Fibroblast of skin of abdomen (primary cell): ENCODE measurements around the gene GABRQ.
"Not testable (repeated sequence)": the region's sequence is repeated elsewhere in the genome, so short reads cannot be mapped to it uniquely, and the experiment has no call there.

Experiments used
- DNase-seq: peaks from one replicate; pipeline ENCODE4 v3.0.0-alpha.2; 2013

Gene GABRQ

DNA sequence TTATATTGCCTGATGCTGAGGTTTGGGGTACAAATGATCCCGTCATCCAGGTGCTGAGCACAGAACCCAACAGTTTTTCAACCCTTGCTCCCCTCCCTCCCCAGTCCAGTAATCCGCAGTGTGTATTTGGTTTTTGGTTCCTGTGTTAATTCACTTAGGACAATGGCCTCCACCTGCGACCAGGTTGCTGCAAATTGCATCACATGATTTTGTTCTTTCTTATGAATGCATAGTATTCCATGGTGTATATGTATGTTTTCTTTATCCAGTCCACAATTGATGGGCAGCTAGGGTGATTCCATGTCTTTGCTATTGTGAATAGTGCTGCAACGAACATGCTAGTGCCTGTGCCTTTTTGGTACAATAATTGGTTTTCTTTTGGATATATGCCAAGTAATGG, 25.4 kb downstream of the GABRQ start:
- DNase-seq: no peak

DNA sequence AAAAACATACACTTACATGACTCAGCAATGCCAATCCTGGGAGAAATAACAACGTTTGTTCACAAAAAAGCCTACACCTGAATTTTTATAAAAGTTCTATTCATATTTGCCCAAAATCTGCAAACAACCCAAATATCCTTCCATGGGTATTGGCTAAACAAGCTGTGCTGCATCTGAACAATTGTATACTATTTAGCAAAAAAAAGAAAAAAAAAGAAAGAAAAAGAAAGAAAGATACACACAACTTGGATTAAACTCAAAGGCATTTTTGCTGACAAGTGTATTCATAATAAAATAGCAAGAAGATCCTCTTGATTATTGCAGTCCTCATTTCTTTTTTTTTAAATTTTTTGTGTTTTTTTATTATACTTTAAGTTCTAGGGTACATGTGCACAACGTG, 36.4 kb downstream of the GABRQ start:
- no peak for DNase-seq

DNA sequence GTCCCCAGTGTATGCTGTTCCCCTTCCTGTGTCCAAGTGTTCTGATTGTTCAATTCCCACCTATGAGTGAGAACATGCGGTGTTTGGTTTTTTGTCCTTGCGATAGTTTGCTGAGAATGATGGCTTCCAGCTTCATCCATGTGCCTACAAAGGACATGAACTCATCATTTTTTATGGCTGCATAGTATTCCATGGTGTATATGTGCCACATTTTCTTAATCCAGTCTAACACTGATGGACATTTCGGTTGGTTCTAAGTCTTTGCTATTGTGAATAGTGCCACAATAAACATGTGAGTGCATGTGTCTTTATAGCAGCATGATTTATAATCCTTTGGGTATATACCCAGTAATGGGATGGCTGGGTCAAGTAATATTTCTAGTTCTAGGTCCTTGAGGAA, 37.0 kb downstream of the GABRQ start:
- DNase-seq: not testable (repeated sequence)

DNA sequence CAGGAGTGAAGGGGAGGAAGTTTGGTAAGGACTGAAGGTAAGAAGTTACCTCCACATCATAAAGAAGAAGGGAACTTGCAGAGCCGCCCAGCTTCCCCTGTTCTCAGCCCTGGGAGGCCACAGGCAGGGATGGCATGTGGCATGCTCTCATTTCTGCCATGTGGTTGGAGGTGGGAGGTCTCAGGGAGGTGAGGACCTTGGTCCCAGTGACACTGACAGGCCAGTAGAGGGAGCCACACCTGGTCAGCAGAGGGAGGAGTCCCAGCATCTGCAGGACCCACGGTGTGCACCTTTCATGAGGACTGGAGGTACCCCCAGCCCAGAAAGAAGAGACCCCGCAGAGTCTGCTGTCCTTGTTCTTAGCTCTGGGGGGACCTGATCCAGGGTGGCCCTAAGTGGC, 43.3 kb downstream of the GABRQ start:
- DNase-seq: not testable (repeated sequence)

DNA sequence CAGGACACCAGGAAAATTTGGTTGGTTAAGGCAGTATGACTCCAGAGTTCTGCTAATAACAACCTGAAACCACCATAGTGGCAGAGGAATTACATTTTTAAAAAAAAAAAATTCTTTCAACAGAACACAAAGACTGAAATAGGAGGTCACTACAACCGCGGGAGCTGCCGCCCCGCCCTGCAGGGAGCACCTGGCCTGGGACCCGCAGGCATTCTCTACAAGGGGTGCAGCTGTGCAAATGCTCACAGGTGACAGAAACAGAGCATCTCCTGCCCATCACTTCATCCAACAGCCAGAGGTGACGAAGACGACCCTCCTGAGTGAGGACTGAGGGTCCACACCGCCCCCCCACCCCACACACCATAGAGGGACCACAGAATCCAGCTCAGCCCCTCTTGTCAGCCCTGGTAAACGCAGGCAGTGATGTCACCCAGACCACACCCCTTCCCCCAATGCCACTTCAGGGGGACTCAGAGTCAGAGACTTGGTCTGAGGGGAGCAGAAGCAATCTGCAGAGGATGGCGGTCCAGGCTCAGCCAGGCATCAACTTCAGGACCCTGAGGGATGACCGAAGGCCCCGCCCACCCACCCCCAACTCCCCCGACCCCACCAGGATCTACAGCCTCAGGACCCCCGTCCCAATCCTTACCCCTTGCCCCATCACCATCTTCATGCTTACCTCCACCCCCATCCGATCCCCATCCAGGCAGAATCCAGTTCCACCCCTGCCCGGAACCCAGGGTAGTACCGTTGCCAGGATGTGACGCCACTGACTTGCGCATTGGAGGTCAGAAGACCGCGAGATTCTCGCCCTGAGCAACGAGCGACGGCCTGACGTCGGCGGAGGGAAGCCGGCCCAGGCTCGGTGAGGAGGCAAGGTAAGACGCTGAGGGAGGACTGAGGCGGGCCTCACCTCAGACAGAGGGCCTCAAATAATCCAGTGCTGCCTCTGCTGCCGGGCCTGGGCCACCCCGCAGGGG, 60.5 kb downstream of the GABRQ start, which contains the start of gene MAGEA3:
MAGEA3 (plus strand) TSS at position 843 of the 980 bp plus-strand sequence. CDS start 2,039 bp downstream, outside the sequence.
- not testable (repeated sequence) for DNase-seq

DNA sequence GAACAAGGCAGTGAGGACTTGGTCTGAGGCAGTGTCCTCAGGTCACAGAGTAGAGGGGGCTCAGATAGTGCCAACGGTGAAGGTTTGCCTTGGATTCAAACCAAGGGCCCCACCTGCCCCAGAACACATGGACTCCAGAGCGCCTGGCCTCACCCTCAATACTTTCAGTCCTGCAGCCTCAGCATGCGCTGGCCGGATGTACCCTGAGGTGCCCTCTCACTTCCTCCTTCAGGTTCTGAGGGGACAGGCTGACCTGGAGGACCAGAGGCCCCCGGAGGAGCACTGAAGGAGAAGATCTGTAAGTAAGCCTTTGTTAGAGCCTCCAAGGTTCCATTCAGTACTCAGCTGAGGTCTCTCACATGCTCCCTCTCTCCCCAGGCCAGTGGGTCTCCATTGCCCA, 62.7 kb downstream of the GABRQ start:
- DNase-seq: not testable (repeated sequence)

DNA sequence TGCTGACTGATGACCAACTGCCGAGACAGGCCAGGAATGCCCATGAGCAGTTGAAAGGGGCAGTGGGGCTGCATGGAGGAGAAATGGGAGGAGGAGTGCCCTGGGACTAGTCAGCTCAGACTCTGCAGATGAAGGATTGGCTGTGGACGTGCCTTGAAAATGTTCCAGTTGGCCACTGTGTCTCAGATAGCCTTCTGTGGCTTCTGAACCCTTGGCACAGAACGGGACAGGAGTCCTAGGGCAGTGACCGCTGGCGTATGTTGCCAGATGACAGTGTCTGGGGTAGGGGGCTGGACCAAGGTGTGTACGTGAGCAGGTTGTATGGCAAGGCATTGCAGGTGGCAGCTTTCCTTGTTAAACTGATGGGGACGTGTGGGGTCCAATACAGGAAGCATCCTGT, 68.8 kb downstream of the GABRQ start:
- not testable (repeated sequence) for DNase-seq
